HEK293 (cell line): Measurements from ENCODE around the gene CLDND1.

Source experiments
- MEIS1 ChIP-seq: sonication (generic); formaldehyde crosslinking; IDR thresholded peaks from 2 replicates; pipeline ENCODE4 v1.8.1; 2022; ENCODE audit warnings: missing genetic modification reagents, mild to moderate bottlenecking, borderline replicate concordance
- RBAK ChIP-seq: fragments of 450-650 bp; formaldehyde crosslinking; IDR thresholded peaks from 2 replicates; pipeline ENCODE4 v1.5.1; 2016; ENCODE audit warnings: missing biosample characterization, missing genetic modification characterization
- ZBTB20 ChIP-seq: fragments of 450-650 bp; formaldehyde crosslinking; IDR thresholded peaks from 2 replicates; pipeline ENCODE4 v1.5.1; 2016; ENCODE audit warnings: missing biosample characterization, missing genetic modification characterization
- ZBTB8A ChIP-seq: fragments of 450-650 bp; formaldehyde crosslinking; IDR thresholded peaks from 2 replicates; pipeline ENCODE4 v1.5.1; 2016; ENCODE audit warnings: missing biosample characterization, missing genetic modification characterization
- ZEB2 ChIP-seq: fragments of 450-650 bp; formaldehyde crosslinking; IDR thresholded peaks from 2 replicates; pipeline ENCODE4 v1.5.1; 2016; ENCODE audit warnings: missing biosample characterization, missing genetic modification characterization
- ZNF133 ChIP-seq: fragments of 450-650 bp; formaldehyde crosslinking; IDR thresholded peaks from 2 replicates; pipeline ENCODE4 v1.5.1; 2016; ENCODE audit warnings: missing biosample characterization, missing genetic modification characterization
- ZNF174 ChIP-seq: fragments of 450-650 bp; formaldehyde crosslinking; IDR thresholded peaks from 2 replicates; pipeline ENCODE4 v1.5.0; 2017; ENCODE audit warnings: missing biosample characterization, mild to moderate bottlenecking, missing genetic modification characterization
- ZNF175 ChIP-seq: fragments of 450-650 bp; formaldehyde crosslinking; IDR thresholded peaks from 2 replicates; pipeline ENCODE4 v1.5.1; 2016; ENCODE audit warnings: missing biosample characterization, missing genetic modification characterization
- ZNF266 ChIP-seq: fragments of 450-650 bp; formaldehyde crosslinking; IDR thresholded peaks from 2 replicates; pipeline ENCODE4 v1.5.1; 2016; ENCODE audit warnings: missing biosample characterization, missing genetic modification characterization, low read depth
- ZNF274 ChIP-seq, 2 experiments: fragments of 200-500 bp in 1 of 2; fragments of 450-650 bp in 1 of 2; sonication (Bioruptor generic) in 1 of 2; formaldehyde crosslinking in 1 of 2; IDR thresholded peaks; 2 replicates each; pipeline versions ENCODE4 v1.5.1 to v1.6.1; 2014 to 2016; ENCODE audit warnings: borderline replicate concordance in 1 of 2, inconsistent platforms in 1 of 2, low read length in 1 of 2, missing biosample characterization in 1 of 2, missing genetic modification characterization in 1 of 2
- TF ChIP-seq, protein P1 (sequence below): fragments of 450-650 bp; formaldehyde crosslinking; IDR thresholded peaks from 2 replicates; pipeline ENCODE4 v1.5.1; 2016; ENCODE audit warnings: missing biosample characterization, missing genetic modification characterization
- TF ChIP-seq, protein P2 (sequence below): fragments of 450-650 bp; formaldehyde crosslinking; IDR thresholded peaks from 2 replicates; pipeline ENCODE4 v1.5.1; 2016; ENCODE audit warnings: missing biosample characterization, missing genetic modification characterization

DNA sequence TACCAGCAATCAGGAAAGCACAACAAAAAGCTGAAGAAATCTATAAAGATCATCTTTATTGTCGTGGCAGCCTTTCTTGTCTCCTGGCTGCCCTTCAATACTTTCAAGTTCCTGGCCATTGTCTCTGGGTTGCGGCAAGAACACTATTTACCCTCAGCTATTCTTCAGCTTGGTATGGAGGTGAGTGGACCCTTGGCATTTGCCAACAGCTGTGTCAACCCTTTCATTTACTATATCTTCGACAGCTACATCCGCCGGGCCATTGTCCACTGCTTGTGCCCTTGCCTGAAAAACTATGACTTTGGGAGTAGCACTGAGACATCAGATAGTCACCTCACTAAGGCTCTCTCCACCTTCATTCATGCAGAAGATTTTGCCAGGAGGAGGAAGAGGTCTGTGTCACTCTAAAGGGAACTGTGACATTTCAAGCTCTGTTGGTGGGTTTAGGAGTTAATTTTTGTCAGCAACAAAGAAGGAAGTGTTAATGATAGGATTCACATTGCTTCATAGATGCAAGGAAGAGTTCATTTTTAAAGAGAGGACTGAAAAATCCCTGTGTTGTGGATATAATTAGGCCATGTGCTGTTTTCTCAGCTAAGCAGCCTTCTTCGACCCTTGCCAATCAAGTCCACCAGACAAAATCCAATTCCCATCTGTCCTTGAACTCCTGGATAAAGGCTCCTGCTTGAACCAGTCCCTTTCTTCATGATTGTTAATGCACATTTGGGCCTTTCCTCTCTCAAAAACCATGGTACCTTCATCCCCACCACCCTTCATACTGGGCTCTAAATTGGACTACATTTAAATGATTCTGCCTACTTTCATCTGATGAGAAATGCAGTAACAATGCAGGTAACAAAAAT is 10.2 kb upstream of the CLDND1 start:
- TF ChIP-seq ZNF175 (tag by site-specific recombination) = no peak
- TF ChIP-seq ZBTB8A (tag by site-specific recombination) = no peak
- TF ChIP-seq ZNF174 = no peak
- TF ChIP-seq ZNF266 = no peak
- no peak for TF ChIP-seq RBAK (tag by site-specific recombination)
- TF ChIP-seq, protein P1, sequence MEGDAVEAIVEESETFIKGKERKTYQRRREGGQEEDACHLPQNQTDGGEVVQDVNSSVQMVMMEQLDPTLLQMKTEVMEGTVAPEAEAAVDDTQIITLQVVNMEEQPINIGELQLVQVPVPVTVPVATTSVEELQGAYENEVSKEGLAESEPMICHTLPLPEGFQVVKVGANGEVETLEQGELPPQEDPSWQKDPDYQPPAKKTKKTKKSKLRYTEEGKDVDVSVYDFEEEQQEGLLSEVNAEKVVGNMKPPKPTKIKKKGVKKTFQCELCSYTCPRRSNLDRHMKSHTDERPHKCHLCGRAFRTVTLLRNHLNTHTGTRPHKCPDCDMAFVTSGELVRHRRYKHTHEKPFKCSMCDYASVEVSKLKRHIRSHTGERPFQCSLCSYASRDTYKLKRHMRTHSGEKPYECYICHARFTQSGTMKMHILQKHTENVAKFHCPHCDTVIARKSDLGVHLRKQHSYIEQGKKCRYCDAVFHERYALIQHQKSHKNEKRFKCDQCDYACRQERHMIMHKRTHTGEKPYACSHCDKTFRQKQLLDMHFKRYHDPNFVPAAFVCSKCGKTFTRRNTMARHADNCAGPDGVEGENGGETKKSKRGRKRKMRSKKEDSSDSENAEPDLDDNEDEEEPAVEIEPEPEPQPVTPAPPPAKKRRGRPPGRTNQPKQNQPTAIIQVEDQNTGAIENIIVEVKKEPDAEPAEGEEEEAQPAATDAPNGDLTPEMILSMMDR = no peak
- TF ChIP-seq, protein P2, sequence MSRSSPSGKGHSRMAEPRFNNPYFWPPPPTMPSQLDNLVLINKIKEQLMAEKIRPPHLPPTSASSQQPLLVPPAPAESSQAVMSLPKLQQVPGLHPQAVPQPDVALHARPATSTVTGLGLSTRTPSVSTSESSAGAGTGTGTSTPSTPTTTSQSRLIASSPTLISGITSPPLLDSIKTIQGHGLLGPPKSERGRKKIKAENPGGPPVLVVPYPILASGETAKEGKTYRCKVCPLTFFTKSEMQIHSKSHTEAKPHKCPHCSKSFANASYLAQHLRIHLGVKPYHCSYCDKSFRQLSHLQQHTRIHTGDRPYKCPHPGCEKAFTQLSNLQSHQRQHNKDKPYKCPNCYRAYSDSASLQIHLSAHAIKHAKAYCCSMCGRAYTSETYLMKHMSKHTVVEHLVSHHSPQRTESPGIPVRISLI (tag by site-specific recombination) = no peak
- TF ChIP-seq MEIS1 = no peak
- no peak for TF ChIP-seq ZBTB20 (tag by site-specific recombination)
- no peak for TF ChIP-seq ZNF274 (IDR thresholded peaks at IDR 0.05; ENCODE audit: low read length)
- no peak for TF ChIP-seq ZNF274 (tag by site-specific recombination; IDR thresholded peaks at IDR 0.05; ENCODE audit: borderline replicate concordance)
- TF ChIP-seq ZNF133 (tag by site-specific recombination) = no peak
- no peak for TF ChIP-seq ZEB2
